ENCODE data around the gene PEX7. TPM values are rescaled to one million over a fixed set of nuclear protein-coding genes. Genes with fewer than 3 reads are reported as not detected.
"Not testable (repeated sequence)": the region's sequence is repeated elsewhere in the genome, so short reads cannot be mapped to it uniquely, and the experiment has no call there.

PEX7 gene
- total RNA-seq, 2 donors from 2014 or later = 8.9 to 17.9 TPM

DNA sequence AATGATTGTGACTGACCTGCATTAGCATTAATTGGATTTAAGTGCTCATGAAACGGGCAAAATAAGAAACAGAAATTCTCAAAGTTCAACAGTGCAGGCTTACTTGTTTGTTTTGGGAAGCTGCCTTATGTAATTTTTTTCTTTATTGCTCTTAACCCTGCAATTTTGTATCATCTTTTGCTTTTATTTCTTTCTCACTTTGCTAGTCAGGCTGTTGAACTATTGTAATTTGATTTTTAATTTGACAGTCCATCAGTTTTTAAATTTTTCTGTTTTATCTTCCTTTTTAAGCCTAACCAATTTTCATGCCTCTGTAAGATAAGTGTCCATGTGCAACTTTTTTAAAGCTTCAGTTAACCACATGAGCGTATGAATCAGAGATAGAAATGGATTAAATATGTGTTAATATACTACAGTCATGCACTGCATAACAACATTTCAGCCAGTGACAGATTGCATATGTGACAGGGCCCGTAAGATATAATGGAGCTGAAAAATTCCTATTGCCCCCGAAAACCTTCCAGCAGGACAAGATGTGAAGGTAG lies 44.6 kb downstream of the PEX7 start:
- H3K27me3 ChIP-seq = no peaks in the 10 kb centered on the region
- intact Hi-C loops (cut with DNase I) = no loop called here
- WGBS, 2 donors = 71 to 79% methylated on average over 4 of the region's 4 CpGs

DNA sequence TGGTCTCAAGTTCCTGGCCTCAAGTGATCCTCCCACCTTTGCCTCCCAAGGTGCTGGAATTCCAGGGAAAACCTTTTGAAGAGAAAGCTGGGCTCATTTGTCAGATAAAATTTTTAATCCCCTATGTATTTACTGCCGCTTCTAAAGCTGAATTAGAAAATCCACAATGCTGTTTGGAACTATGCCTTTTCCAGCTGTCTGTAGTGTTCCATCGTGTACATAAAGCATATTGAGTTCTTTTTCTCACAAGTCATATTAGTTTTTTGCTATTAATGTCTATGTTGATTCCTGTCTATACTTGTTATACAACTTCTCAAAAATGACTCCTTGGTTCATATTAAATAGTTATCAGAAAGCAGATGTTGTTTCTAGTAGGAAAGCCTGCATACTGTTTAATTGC lies 47.1 kb downstream of the PEX7 start:
- H3K9me3 ChIP-seq = peaks cover 0 to 13% (median 0%) of the 10 kb centered on the region in 3 donors
- no peak overlapping the region for H3K27ac ChIP-seq
- H3K36me3 ChIP-seq (replicated peaks in 1 of 2; ENCODE audit: insufficient read depth in 1 of 2, low read depth in 2 of 2) = no peaks in the 10 kb centered on the region
- H3K27me3 ChIP-seq = no peaks in the 10 kb centered on the region
- intact Hi-C loops (cut with DNase I) = no loop called here
- TF ChIP-seq, protein P1, sequence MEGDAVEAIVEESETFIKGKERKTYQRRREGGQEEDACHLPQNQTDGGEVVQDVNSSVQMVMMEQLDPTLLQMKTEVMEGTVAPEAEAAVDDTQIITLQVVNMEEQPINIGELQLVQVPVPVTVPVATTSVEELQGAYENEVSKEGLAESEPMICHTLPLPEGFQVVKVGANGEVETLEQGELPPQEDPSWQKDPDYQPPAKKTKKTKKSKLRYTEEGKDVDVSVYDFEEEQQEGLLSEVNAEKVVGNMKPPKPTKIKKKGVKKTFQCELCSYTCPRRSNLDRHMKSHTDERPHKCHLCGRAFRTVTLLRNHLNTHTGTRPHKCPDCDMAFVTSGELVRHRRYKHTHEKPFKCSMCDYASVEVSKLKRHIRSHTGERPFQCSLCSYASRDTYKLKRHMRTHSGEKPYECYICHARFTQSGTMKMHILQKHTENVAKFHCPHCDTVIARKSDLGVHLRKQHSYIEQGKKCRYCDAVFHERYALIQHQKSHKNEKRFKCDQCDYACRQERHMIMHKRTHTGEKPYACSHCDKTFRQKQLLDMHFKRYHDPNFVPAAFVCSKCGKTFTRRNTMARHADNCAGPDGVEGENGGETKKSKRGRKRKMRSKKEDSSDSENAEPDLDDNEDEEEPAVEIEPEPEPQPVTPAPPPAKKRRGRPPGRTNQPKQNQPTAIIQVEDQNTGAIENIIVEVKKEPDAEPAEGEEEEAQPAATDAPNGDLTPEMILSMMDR (IDR thresholded peaks at IDR 0.05) = no peak
- no peak for TF ChIP-seq POLR2A (IDR thresholded peaks at IDR 0.05)
- DNase-seq = no peak
- H3K4me3 ChIP-seq = no peak overlapping the region
- peaks cover 16% of the 10 kb centered on the region for H3K4me1 ChIP-seq
- WGBS, 2 donors = 76 to 86% methylated on average over 2 of the region's 2 CpGs
- no peak for ATAC-seq

More for the DNA sequence above, 44.6 kb downstream of the PEX7 start:
- H3K27ac ChIP-seq = no peak overlapping the region
- no peaks in the 10 kb centered on the region for H3K36me3 ChIP-seq (replicated peaks in 1 of 2; ENCODE audit: insufficient read depth in 1 of 2, low read depth in 2 of 2)
- peaks cover 16% of the 10 kb centered on the region for H3K4me1 ChIP-seq
- no peak for TF ChIP-seq POLR2A (IDR thresholded peaks at IDR 0.05)
- TF ChIP-seq, protein P1 (IDR thresholded peaks at IDR 0.05) = no peak
- H3K9me3 ChIP-seq = no peaks in the 10 kb centered on the region
- no peak for DNase-seq
- H3K4me3 ChIP-seq = no peak overlapping the region
- no peak for ATAC-seq

DNA sequence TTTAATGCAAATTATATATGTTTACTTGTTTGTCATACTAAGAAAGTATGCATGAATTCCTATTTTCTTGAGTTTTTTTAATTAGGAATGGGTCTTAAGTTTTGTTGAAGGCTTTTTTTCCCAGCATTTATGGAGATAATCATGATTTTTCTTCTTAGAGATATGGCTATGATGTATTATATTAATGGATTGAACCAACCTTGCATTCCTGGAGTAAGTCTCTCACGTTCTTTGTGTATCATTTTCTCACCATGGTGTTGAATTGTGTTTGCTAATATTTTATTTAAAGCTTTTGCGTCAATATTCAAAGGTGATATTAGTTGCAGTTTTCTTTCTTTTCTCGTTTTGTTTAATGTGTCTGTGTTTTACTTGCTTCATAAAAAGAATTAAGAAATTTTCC lies 51.4 kb downstream of the PEX7 start:
- peaks cover 0 to 13% (median 0%) of the 10 kb centered on the region in 3 donors for H3K9me3 ChIP-seq
- DNase-seq (no peak), ATAC-seq (no peak)
- no peak overlapping the region for H3K27ac ChIP-seq
- H3K36me3 ChIP-seq (replicated peaks in 1 of 2; ENCODE audit: insufficient read depth in 1 of 2, low read depth in 2 of 2) = no peaks in the 10 kb centered on the region
- no peaks in the 10 kb centered on the region for H3K27me3 ChIP-seq
- TF ChIP-seq, protein P1 (IDR thresholded peaks at IDR 0.05) = no peak
- no peak for TF ChIP-seq POLR2A (IDR thresholded peaks at IDR 0.05)
- 65 to 95% methylated on average over 3 of the region's 3 CpGs for WGBS, 2 donors
- H3K4me1 ChIP-seq = peaks cover 6% of the 10 kb centered on the region
- H3K4me3 ChIP-seq = no peak overlapping the region
- intact Hi-C loops (cut with DNase I) = no loop called here

DNA sequence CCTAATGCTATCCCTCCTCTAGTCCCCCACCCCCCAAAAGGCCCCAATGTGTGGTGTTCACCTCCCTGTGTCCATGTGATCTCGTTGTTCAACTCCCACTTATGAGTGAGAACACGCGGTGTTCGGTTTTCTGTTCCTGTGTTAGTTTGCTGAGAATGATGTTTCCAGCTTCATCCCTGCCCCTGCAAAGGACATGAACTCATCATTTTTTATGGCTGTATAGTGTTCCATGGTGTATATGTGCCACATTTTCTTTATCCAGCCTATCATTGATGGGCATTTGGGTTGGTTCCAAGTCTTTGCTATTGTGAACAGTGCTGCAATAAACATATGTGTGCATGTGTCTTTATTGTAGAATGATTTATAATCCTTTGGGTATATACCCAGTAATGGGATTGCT lies 54.1 kb downstream of the PEX7 start:
- Histone ChIP-seq H3K4me1 (peaks cover 10% of the 10 kb centered on the region), H3K9me3 (peaks cover 0 to 13% (median 0%) of the 10 kb centered on the region in 3 donors)
- 98% methylated on average over 4 of the region's 4 CpGs for WGBS, 2 donors
- H3K27me3 ChIP-seq; H3K27ac ChIP-seq; intact Hi-C loops (cut with DNase I); DNase-seq; ATAC-seq; H3K36me3 ChIP-seq (replicated peaks in 1 of 2; ENCODE audit: insufficient read depth in 1 of 2, low read depth in 2 of 2); H3K4me3 ChIP-seq: not testable (repeated sequence)

DNA sequence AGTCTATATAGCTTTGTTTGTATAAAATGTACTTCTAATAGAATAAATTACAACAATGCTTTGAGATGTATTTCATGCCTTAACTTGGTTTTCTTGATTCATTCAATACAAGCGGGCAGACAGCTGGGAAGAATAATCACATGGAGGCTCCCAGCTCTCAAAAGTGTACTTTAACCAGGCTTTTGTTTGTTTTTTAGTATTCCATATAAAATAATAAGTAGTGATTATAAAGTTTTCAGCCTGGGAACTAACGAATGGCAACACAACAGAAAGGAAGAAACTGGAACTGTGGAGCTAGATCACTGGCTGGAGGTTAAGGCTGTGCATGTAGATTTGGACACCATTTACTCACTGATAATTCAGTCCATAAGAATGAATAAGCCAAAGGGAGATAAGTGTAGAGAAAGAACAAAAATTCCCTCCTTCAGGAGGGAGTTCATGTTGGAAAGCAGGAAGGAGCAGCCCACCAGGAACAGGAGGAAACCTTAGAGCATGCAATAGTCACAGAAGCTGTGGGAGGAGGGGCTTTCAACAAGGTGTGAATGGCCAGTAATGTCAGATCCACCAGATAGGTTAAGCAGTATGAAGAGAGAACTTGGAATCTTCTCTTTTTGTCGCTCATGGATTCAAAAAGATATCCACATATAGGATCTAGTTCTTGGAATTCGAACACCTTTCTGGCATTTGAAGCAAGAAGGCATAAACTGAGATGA lies 58.5 kb downstream of the PEX7 start:
- Histone ChIP-seq H3K4me3 (no peak overlapping the region), H3K27ac (no peak overlapping the region), H3K36me3 (replicated peaks in 1 of 2; ENCODE audit: insufficient read depth in 1 of 2, low read depth in 2 of 2) (no peaks in the 10 kb centered on the region), H3K9me3 (no peaks in the 10 kb centered on the region), H3K4me1 (peaks cover 23% of the 10 kb centered on the region), H3K27me3 (no peaks in the 10 kb centered on the region)
- TF ChIP-seq POLR2A (IDR thresholded peaks at IDR 0.05) = no peak
- TF ChIP-seq, protein P1 (IDR thresholded peaks at IDR 0.05) = no peak
- 58 to 81% methylated on average over 4 of the region's 4 CpGs for WGBS, 2 donors
- ATAC-seq (no peak), DNase-seq (no peak)
- intact Hi-C loops (cut with DNase I) = no loop called here
